Fibroblast of lung (primary cell): Measurements from ENCODE around the gene ABHD6. TPM values are rescaled to one million over a fixed set of nuclear protein-coding genes. Genes with fewer than 3 reads are reported as not detected.
"Not testable (repeated sequence)": the region's sequence is repeated elsewhere in the genome, so short reads cannot be mapped to it uniquely, and the experiment has no call there.

Experiments
- DNase-seq, 2 donors: peaks; one replicate each; pipeline versions ENCODE4 v3.0.0 to v3.0.0-alpha.2; 2010; ENCODE audit warnings: low read depth in 2 of 2
- H2AFZ ChIP-seq: 2 replicates; pipeline ENCODE4 v1.5.1; 2012; ENCODE audit warnings: low read length, control low read depth, inconsistent platforms
- H3K27ac ChIP-seq: 2 replicates; pipeline ENCODE4 v1.5.1; 2011; ENCODE audit warnings: low read length, control low read depth; ENCODE audit not compliant: insufficient read depth
- H3K27me3 ChIP-seq: 2 replicates; pipeline ENCODE4 v1.5.1; 2011; ENCODE audit warnings: mild to moderate bottlenecking, low read length; ENCODE audit not compliant: control insufficient read depth, insufficient read depth
- H3K36me3 ChIP-seq: 2 replicates; pipeline ENCODE4 v1.5.1; 2011; ENCODE audit warnings: low read length; ENCODE audit not compliant: control insufficient read depth, insufficient read depth
- H3K4me1 ChIP-seq: 2 replicates; pipeline ENCODE4 v1.5.1; 2011; ENCODE audit warnings: low read length; ENCODE audit not compliant: control insufficient read depth, insufficient read depth; ENCODE audit errors: extremely low read depth
- H3K4me2 ChIP-seq: 2 replicates; pipeline ENCODE4 v1.5.1; 2011; ENCODE audit warnings: low read length, control low read depth; ENCODE audit not compliant: insufficient read depth; ENCODE audit errors: extremely low read depth
- H3K4me3 ChIP-seq, 4 experiments: fragments of 200-600 bp in 1 of 4; sonication (generic) in 1 of 4; replicated peaks in 1 of 4; 2 replicates each; pipeline ENCODE4 v1.5.1; 2011 to 2016; ENCODE audit warnings: low read length in 4 of 4, low read depth in 3 of 4, mild to moderate bottlenecking in 3 of 4, control low read depth in 2 of 4, inconsistent platforms in 1 of 4, mixed read lengths in 1 of 4; ENCODE audit not compliant: insufficient read depth in 1 of 4; ENCODE audit errors: control extremely low read depth in 1 of 4
- H3K79me2 ChIP-seq: 2 replicates; pipeline ENCODE4 v1.5.1; 2012; ENCODE audit warnings: mild to moderate bottlenecking, low read length, inconsistent platforms; ENCODE audit not compliant: control insufficient read depth, insufficient read depth
- H3K9ac ChIP-seq: 2 replicates; pipeline ENCODE4 v1.5.1; 2011; ENCODE audit warnings: mild to moderate bottlenecking, low read length, control low read depth; ENCODE audit not compliant: insufficient read depth
- H3K9me3 ChIP-seq: 2 replicates; pipeline ENCODE4 v1.5.1; 2012; ENCODE audit warnings: low read depth, low read length; ENCODE audit not compliant: control insufficient read depth, insufficient read depth
- H4K20me1 ChIP-seq: 2 replicates; pipeline ENCODE4 v1.5.1; 2011; ENCODE audit warnings: low read length; ENCODE audit not compliant: control insufficient read depth, insufficient read depth; ENCODE audit errors: extremely low read depth
- CTCF ChIP-seq, 2 donors: IDR thresholded peaks in 1 of 2; conservative IDR thresholded peaks in 1 of 2; 1 replicate in 1 of 2; 2 replicates in 1 of 2; pipeline ENCODE4 v1.5.1; 2011 to 2012; ENCODE audit warnings: low read length in 2 of 2, control low read depth in 1 of 2, inconsistent platforms in 1 of 2, low read depth in 1 of 2, mild to moderate bottlenecking in 1 of 2
- EZH2 ChIP-seq: IDR thresholded peaks from 2 replicates; pipeline ENCODE4 v1.5.1; 2012; ENCODE audit warnings: low read length, control low read depth, mild to moderate bottlenecking; ENCODE audit errors: missing control alignments
- polyA plus RNA-seq, 2 donors: library from polyadenylated mRNA; depleted of rRNA in 1 of 2; stranded (reverse) in 1 of 2; unstranded in 1 of 2; fragments of >200 nt; gene quantifications; 2 replicates each; pipeline ENCODE4 v1.2.1, GENCODE V29; 2011 to 2012; ENCODE audit warnings: missing spikeins in 1 of 2
- total RNA-seq: library from RNA; depleted of rRNA; stranded (reverse); fragments of >200 nt; gene quantifications from 2 replicates; pipeline ENCODE4 v1.2.1, GENCODE V29; 2014

Gene ABHD6
- total and polyA plus RNA-seq, 2 donors (not counting 1 experiment from before 2014, with no cell fraction given) = 7.3 to 13.5 TPM

- H3K36me3 ChIP-seq = no peaks in the 10 kb centered on the region
- no peaks in the 10 kb centered on the region for H4K20me1 ChIP-seq
- no peak overlapping the region for H2AFZ ChIP-seq
- no peaks in the 10 kb centered on the region for H3K27me3 ChIP-seq
- peaks cover 6% of the 10 kb centered on the region for H3K4me1 ChIP-seq
- no peaks in the 10 kb centered on the region for H3K9me3 ChIP-seq
- H3K4me2 ChIP-seq = no peak overlapping the region
- H3K27ac ChIP-seq = no peak overlapping the region
- no peak overlapping the region for H3K9ac ChIP-seq
- DNase-seq = no peak
- H3K79me2 ChIP-seq = peaks cover 2% of the 10 kb centered on the region
- TF ChIP-seq CTCF (conservative IDR thresholded peaks at IDR 0.05 in 1 of 2, IDR thresholded peaks at IDR 0.05 in 1 of 2; ENCODE audit: low read depth in 1 of 2, low read length in 2 of 2) (no peak), EZH2 (no peak)
- H3K4me3 ChIP-seq = no peak overlapping the region
Measured at GRCh38 chr3:58241306-58242044, 3.9 kb downstream of the ABHD6 start.

- H3K27ac ChIP-seq = no peak overlapping the region
- H4K20me1 ChIP-seq = no peaks in the 10 kb centered on the region
- H3K9me3 ChIP-seq = no peaks in the 10 kb centered on the region
- DNase-seq = no peak
- no peaks in the 10 kb centered on the region for H3K27me3 ChIP-seq
- no peak overlapping the region for H2AFZ ChIP-seq
- H3K79me2 ChIP-seq = peaks cover 2% of the 10 kb centered on the region
- no peak overlapping the region for H3K4me2 ChIP-seq
- no peaks in the 10 kb centered on the region for H3K36me3 ChIP-seq
- peaks cover 2% of the 10 kb centered on the region for H3K4me1 ChIP-seq
- H3K4me3 ChIP-seq = no peak overlapping the region
- TF ChIP-seq CTCF (conservative IDR thresholded peaks at IDR 0.05 in 1 of 2, IDR thresholded peaks at IDR 0.05 in 1 of 2; ENCODE audit: low read depth in 1 of 2, low read length in 2 of 2) = no peak
- no peak for TF ChIP-seq EZH2
- no peak overlapping the region for H3K9ac ChIP-seq
Measured at GRCh38 chr3:58242340-58242739, 4.7 kb downstream of the ABHD6 start.

- not testable (repeated sequence) for H3K9me3 ChIP-seq, H3K79me2 ChIP-seq, H3K27ac ChIP-seq, DNase-seq, H4K20me1 ChIP-seq, H3K27me3 ChIP-seq, H3K4me3 ChIP-seq, H2AFZ ChIP-seq, H3K36me3 ChIP-seq, H3K4me2 ChIP-seq, H3K9ac ChIP-seq, H3K4me1 ChIP-seq
Measured at GRCh38 chr3:58242860-58243259, 5.3 kb downstream of the ABHD6 start.
